Measurements from ENCODE around the gene CORO7. TPM values are rescaled to one million over a fixed set of nuclear protein-coding genes. Genes with fewer than 3 reads are reported as not detected.

Gene CORO7
- polyA plus RNA-seq, 1 donor from 2014 or later = 57.6 TPM

GRCh38 chr16:4353675-4354074, 62.7 kb downstream of the CORO7 start:
- Histone ChIP-seq H3K36me3 (ENCODE audit: insufficient read depth, low read length) (no peaks in the 10 kb centered on the region), H3K9ac (ENCODE audit: low read length) (no peak overlapping the region), H3K79me2 (replicated peaks; ENCODE audit: insufficient read depth, low read length) (peaks cover 6% of the 10 kb centered on the region), H3K9me2 (ENCODE audit: insufficient read depth, low read length) (no peaks in the 10 kb centered on the region), H4K20me1 (ENCODE audit: insufficient read depth) (no peaks in the 10 kb centered on the region), H3K27me3 (ENCODE audit: insufficient read depth, low read depth, low read length) (no peaks in the 10 kb centered on the region), H3K27ac (ENCODE audit: low read length) (no peak overlapping the region), H2AFZ (ENCODE audit: low read depth, low read length) (no peak overlapping the region), H3K4me3 (ENCODE audit: low read length) (no peak overlapping the region), H3F3A (ENCODE audit: insufficient read depth, low read length, poor library complexity, severe bottlenecking) (no peaks in the 10 kb centered on the region), H3K4me2 (ENCODE audit: low read length) (no peak overlapping the region), H3K9me3 (ENCODE audit: low read length) (no peaks in the 10 kb centered on the region)
- TF ChIP-seq CTCF (IDR thresholded peaks at IDR 0.05; ENCODE audit: poor library complexity, severe bottlenecking) = no peak
- no peak for TF ChIP-seq TAF1 (IDR thresholded peaks at IDR 0.05; ENCODE audit: low read depth)
- TF ChIP-seq REST (IDR thresholded peaks at IDR 0.05; ENCODE audit: borderline replicate concordance) = no peak
- TF ChIP-seq EZH2 (IDR thresholded peaks at IDR 0.05; ENCODE audit: borderline replicate concordance, insufficient read depth, low read length, poor library complexity, severe bottlenecking) = no peak
- no peak for TF ChIP-seq RAD21 (conservative IDR thresholded peaks at IDR 0.05)
- TF ChIP-seq EP300 (conservative IDR thresholded peaks at IDR 0.05; ENCODE audit: poor library complexity, severe bottlenecking) = no peak
- TF ChIP-seq MXI1 (conservative IDR thresholded peaks at IDR 0.05; ENCODE audit: poor library complexity, severe bottlenecking) = no peak
- no peak for TF ChIP-seq SMC3 (conservative IDR thresholded peaks at IDR 0.05; ENCODE audit: poor library complexity)
- no peak for TF ChIP-seq POLR2AphosphoS5 (IDR thresholded peaks at IDR 0.05)

- Histone ChIP-seq H3K27me3 (ENCODE audit: insufficient read depth, low read depth, low read length) (no peaks in the 10 kb centered on the region), H3K36me3 (ENCODE audit: insufficient read depth, low read length) (no peaks in the 10 kb centered on the region), H3K9ac (ENCODE audit: low read length) (no peak overlapping the region), H3K9me3 (ENCODE audit: low read length) (no peaks in the 10 kb centered on the region), H3K4me2 (ENCODE audit: low read length) (no peak overlapping the region), H3F3A (ENCODE audit: insufficient read depth, low read length, poor library complexity, severe bottlenecking) (no peaks in the 10 kb centered on the region), H4K20me1 (ENCODE audit: insufficient read depth) (no peaks in the 10 kb centered on the region), H3K9me2 (ENCODE audit: insufficient read depth, low read length) (no peaks in the 10 kb centered on the region), H3K4me3 (ENCODE audit: low read length) (no peak overlapping the region), H2AFZ (ENCODE audit: low read depth, low read length) (no peak overlapping the region), H3K27ac (ENCODE audit: low read length) (no peak overlapping the region), H3K79me2 (replicated peaks; ENCODE audit: insufficient read depth, low read length) (peaks cover 6% of the 10 kb centered on the region)
- TF ChIP-seq POLR2AphosphoS5 (IDR thresholded peaks at IDR 0.05) (no peak), MXI1 (conservative IDR thresholded peaks at IDR 0.05; ENCODE audit: poor library complexity, severe bottlenecking) (no peak), EP300 (conservative IDR thresholded peaks at IDR 0.05; ENCODE audit: poor library complexity, severe bottlenecking) (no peak), SMC3 (conservative IDR thresholded peaks at IDR 0.05; ENCODE audit: poor library complexity) (no peak), TAF1 (IDR thresholded peaks at IDR 0.05; ENCODE audit: low read depth) (no peak), REST (IDR thresholded peaks at IDR 0.05; ENCODE audit: borderline replicate concordance) (no peak), RAD21 (conservative IDR thresholded peaks at IDR 0.05) (no peak), EZH2 (IDR thresholded peaks at IDR 0.05; ENCODE audit: borderline replicate concordance, insufficient read depth, low read length, poor library complexity, severe bottlenecking) (no peak), CTCF (IDR thresholded peaks at IDR 0.05; ENCODE audit: poor library complexity, severe bottlenecking) (no peak)
Observed at GRCh38 chr16:4352843-4353242, 63.6 kb downstream of the CORO7 start.

Measured in neural cell (in vitro differentiated cells).